Amniotic stem cell (primary cell): ENCODE measurements around the gene FNDC3B.

Source experiments
- DNase-seq: peaks from one replicate; lab custom pipeline; 2025; lab: John Stamatoyannopoulos, UW

FNDC3B gene

DNA sequence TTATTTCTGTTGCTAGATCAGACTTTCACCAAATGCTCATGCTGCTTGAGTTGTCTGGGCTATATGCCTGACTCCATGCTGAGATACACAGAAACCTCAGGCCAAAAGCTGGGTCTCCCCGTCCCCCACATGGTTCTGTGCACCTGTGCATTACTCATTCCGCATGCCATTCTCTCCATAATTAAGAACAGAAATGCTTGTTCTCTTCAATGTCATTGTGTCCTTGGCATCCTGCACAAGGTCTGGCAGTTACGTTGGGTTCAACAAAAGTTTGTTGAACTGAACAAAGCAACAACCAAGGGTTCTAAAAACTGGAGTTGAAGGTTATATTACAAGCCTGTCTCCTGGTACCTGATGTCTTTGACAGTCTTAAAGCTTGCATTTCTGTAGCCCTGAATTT is 177.5 kb downstream of the FNDC3B start:
- no peak for DNase-seq

DNA sequence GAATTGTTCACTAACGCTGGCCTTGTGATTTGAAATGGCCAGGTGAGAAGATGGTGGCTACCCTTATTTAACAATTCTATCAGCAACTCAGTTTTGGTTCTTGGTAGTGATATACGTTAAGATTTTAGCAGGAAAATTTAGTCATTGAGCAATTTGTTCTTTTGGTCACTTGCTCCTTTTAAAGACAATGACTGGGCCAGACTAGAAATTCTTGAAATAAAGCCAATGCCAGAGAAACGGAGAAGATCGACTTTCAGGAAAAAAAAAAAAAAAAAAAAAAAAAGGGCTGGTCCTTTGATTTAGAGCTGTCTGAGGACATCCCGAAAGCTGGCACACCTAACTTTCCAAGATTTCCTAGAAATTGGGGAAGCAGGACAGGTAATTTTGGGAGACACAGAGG is 178.5 kb downstream of the FNDC3B start:
- DNase-seq = no peak

DNA sequence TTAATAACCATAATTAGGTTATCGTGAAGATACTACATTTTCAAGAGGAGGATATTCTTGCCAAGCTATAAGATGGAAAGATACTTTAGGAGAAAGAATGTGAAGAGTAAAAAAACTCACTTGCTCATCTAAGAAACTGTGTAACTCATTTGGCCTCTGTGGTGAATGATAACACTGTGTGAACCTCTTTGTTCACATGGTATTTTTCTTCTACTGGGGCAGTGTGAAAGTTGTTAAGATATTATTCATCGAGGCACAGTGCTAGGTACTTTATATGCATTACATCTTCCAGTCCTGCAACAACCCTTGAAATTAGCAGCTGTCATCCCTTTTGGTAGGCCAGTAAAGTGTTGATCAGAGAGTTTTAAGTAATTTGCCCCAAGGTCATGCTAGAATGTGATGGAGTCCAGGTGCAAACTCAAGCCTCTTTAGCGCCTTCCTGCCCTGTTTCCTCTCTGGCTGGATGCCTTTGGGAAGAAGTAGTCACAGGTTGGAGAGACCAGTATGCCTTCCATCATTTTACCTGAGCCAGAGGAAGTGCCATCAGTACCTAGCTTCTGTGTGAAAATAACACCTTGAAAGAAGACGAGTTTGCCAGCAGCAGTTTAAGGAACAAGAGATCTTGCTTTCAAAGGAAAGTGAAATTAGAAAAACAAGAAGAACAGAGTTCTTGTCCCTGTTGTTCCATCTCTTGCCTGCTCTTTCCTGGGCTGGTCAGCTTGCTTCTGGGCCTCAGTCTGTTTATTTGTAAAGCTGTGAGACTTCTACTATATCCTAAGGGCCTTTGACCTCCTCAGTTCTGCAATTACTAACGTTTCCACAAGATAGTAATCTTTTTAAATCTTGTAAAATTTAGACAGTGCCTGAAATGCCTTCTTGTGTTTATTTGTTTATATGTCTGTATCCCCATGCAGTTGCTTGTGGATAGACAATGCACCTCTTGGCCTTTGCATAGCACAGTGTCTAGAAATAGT is 179.3 kb downstream of the FNDC3B start:
- DNase-seq = no peak

DNA sequence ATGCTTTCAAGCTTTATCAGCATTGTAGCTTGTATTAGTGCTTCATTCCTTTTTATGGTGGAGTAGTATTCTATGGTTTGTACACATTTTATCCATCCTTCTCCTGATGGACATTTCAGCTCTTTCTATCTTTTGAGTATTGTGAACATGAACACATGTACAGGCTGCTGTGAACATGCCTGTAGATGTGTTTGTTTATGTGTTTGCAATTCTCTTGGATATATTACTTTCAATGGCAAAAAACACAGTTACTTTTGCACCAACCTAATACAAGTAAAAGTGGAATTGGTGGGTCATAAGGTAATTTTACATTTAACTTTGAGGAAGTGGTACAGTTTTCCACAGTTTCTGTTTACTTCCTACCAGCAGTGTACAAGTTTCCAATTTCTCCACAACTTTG is 180.4 kb downstream of the FNDC3B start:
- no peak for DNase-seq

DNA sequence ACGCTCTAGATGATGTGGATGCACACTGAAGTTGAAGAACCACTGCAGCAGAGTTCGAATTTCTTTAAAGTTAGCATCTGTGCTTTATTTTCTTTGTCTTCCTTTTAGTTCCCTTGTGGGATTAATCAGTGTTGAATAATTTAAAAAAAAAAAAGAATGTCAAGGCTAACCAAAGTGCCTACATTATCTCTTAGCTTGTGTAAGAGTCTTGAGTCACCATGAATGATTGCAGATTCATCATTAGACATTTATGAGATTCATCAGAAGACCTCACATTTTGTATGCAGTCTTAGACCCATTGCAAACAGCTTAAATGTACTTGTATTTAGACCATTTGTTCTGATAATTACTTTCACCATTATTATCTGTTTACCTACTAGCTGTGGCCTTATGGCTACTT is 182.2 kb downstream of the FNDC3B start:
- DNase-seq = no peak

DNA sequence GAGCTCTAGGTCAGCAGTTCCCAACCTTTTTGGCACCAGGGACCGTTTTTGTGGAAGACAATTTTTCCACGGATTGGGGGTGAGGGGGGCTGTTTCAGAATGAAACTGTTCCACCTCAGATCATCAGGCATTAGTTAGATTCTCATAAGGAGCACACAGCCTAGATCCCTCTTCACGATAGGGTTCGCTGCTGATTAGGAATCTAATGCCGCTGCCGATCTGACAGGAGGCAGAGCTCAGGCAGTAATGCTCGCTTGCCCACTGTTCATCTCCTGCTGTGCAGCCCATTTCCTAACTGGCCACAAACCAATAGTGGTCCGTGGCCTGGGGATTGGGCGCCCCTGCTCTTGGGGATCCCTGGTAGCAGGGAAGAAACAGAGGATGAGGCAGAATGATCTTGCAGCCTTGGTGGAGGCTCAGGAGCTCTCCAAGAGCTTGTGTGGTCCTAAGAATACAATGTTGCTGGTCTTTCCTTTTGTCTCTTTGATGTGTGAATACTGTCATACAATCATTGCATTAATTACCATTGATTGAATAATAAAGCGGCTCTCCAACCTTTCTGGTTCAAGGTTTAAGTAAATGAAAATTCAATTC is 183.2 kb downstream of the FNDC3B start:
- DNase-seq = no peak

DNA sequence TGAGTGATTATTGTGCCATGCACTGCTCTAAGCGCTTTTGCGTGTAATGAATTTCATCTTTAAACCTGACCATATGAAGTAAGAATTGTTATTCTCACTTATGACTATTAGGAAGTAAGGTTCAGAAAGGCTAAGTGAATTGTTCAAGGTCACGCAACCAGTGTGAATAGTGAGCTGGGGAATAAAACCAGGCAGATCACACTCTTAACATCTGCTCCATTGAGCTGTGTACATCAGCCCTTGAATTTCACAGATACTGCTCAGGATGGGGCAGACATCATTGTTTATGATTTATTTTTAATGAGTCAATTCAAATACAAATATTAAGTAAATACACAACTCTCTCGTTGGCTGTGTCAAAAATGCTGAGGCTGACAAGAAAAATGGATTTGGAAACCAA is 184.5 kb downstream of the FNDC3B start:
- no peak for DNase-seq

DNA sequence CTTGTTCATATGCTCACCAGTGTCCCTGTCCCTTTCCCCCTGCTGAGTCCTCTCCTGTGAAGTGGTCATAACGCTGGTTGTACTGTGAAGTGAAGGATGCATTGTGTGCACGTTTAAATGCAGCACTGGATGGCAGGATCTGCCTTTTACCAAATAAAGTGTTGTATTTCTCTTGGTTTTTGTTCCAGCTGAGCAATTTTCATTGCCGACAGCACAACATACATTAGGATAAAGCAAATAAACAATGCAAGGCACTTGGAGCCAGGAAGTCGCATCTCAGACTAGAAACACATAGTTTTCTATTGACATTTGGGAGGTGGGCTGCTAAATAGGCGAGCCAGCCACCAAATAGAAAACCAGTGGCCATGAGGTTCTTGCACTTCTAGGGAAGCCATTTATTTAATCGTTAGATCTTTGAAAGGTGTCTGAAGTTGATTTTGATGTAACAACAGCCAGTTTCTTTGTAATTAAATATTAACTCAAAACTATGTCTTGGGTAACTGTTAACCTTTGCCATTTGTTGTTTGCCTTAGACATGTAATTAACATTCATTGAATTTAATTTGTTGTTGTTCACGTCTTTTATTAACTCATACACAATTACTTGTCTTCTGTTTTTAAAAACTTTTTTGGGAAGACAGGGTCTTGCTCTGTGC is 185.3 kb downstream of the FNDC3B start:
- DNase-seq = no peak

DNA sequence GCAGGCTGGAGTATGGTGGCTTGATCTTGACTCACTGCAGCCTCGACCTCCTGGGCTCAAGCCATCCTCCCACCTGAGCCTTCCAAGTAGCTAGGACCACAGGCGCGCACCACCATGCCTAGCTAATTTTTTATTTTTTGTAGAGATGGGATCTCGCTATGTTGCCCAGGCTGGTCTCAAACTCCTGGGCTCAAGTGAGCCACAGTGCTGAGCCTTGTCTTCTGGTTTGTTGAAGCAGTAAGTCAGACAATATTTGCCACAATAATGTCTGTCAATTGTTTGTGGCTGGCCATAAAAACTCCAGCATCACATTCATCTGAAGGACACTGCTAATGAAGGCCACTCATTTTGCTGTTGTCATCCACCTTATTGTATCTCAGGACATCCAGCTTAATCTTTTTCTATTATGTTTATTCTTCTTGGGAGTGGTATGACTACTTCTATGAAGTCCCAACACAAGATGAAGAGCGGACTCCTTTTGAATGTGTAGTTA is 185.9 kb downstream of the FNDC3B start:
- no peak for DNase-seq

DNA sequence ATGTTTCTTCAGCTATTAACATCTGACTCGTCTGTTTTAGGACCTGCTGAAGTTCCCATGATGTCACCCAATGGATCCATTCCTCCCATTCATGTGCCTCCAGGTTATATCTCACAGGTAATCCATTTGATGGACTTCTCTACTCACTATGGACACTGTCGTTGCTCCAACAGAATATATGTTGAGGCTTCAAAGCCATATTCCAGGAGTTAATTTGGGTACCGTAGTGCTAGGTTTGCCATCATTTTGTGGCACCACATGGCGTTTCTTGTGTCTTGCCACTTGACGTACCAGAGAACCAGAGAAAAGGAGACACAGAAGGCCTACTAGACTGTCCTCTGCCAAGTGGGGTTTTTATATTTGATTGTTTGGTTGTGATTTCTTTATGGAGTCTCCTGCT is 187.5 kb downstream of the FNDC3B start:
- no peak for DNase-seq

DNA sequence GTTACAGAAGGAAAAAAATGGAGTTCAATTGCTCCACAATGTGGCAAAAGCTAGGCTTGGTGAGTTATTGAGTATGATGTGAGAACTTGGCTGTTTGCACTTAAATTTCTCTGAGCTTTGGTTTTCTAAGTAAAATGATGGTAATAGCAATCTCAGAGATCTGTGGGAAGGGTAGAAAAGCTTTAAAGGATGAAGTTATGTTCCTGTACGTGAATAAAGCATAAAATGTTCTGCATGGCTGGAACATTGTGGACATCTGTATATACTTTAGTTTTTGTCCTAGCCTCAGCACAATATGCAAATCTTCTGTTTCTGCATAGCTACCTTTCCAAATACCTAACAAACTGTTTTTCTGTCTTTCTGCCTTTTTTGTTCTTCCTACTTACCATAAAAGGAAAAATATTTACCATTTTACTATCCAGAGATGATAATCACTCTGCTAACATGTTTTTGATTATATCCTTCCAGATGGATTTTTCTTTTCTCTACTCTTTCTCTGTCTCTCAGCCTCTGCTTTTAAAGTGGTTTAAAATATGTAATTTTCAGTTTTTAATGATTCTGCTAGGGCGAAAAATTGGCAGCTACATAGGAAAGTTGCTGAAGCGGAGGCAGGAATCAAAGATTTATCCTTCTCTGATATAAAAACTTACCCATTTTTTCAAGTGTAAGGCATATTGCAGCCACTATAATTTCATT is 188.1 kb downstream of the FNDC3B start:
- no peak for DNase-seq

DNA sequence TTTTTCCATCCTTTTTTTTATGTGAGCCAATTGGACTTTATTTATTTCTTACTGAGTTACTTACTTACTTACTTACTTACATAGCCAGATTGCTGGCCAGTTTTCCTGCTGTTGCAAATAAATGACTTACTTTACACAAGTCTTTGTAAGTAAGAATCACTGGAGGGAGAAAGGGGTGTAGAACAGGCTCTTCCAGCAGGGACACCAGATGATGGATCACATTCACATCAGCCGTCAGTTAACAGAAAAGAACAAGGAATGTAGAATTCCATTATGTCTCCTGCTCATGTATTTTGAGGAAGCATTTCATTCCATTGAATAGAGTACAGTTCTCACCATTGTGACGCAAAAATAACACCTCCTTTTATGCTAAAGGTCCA is 188.6 kb downstream of the FNDC3B start:
- DNase-seq = no peak

DNA sequence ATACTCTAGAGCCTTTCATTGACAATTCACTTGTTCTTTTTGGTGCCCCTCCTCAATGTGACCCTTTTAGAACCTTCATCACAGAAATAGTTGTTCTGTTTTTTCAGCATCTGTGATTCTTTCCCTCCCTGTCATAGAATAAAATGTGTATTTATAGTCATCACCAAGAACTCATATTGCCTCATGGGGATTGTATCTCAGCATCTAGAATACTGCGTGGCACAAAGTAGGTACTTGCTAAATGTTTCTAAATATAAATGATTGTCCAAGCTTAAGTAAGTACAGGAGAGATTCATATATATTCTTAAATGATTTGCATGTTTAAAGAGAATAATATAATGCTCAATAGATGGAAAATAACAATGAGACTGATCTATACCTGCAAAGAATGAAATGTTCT is 190.1 kb downstream of the FNDC3B start:
- DNase-seq = no peak

DNA sequence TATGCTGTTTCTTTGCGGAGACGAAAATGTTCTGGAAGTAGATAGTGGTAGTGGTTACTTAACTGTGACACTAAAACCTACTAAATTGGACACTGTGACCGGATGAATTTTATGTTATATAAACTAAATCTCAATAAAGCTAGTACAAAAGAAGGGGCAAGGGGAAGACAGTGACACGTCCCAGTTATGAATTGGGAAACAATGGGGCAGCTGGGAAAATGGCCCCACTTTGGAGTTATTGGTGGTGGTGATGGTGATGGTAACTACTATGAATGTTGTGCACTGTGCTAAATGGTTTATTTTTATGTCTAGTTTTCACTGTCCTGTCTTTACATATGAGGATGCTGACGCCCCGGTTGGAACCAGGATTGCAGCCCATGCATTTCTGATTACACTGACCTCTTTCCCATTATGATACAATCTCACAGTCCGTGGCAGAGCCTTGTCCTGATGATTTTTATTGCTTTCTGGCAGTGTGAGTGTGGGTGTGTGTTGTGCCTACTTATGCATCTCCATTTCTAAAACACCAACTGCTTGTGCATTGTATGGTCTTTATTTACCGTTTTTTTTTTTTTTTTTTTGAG is 192.0 kb downstream of the FNDC3B start:
- no peak for DNase-seq

DNA sequence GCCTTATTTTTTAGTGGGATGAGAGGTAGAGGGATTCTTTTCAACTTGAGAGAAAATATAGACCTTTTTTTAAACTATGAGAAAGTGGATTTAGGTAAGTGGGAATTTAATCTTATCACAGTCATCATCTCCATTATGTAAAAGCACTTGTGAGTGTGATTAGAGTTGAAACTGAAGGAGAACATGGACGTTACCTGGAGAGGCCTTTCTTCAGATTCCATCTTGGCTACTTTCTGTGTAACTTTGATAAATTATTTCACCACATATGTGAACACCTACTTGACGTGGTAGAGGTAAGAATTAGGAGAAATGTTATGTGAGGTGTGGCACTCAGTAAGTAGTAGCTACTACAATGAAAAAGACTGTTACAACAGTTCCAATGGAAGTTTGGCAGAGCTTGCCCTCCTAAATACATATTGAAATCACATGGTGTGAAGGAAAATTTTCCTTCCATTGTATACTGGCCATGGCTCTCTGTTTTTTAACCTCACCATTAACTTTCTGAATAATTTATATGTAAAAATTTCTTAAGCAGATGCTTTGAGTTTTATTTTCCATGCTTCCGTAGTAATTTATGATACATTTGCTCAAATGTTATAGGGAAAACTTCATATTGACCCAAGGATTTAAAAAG is 193.3 kb downstream of the FNDC3B start:
- no peak for DNase-seq

DNA sequence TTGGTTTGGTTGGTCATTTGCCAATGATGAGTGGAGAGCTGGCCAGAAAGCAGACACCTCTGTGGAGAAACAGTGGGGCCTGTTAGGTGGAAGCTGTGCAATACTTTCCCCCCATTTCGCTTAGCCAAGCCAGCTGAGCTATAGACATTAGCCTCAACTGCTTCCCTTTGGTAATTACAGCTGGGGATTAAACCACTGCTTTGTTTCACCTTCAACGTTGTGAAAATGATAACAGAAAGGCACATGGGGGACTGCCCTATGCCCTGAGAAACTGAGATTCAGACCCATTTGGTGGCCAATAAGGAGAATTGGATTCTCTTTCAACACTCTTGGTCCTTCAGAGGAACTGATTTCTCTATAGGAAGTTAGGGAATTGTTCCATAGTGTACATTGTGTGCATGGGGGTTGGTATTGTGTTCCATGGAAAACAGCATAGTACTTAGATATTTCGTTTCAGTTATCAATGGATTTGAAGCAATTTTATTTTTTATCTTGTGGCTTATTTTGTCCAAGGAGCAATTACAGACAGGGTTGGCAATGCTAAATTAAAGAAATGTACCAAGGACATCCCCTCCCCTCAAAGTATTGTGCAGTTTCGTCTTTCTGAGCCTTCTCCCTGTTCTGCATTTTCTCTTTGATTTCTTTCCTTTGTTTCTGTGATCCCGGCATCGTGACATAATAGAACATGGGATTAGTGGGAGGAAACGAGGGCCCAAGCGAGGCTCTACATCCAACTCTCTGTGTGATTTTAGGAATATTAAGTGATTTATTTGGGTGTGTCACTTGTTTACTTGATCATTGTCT is 194.3 kb downstream of the FNDC3B start:
- DNase-seq = no peak

DNA sequence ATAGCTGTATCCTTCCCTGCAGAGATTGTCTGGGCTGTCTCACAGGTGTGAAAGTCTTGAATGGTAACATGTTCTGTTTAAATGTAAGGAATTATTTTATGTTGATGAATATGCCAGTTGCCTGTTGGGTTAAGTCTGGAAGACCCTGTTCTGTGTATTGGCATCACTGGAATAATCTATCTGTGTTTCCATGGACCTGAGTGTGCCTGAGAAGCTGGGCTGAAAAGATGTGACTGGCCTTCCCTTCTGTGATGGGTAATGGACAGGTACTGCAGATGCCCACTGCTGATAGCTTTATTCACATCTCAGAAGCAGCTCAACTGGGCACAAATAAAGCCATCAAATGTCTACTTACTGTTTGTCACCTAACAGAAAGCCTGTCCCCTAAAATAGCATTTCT is 196.3 kb downstream of the FNDC3B start:
- DNase-seq = no peak

DNA sequence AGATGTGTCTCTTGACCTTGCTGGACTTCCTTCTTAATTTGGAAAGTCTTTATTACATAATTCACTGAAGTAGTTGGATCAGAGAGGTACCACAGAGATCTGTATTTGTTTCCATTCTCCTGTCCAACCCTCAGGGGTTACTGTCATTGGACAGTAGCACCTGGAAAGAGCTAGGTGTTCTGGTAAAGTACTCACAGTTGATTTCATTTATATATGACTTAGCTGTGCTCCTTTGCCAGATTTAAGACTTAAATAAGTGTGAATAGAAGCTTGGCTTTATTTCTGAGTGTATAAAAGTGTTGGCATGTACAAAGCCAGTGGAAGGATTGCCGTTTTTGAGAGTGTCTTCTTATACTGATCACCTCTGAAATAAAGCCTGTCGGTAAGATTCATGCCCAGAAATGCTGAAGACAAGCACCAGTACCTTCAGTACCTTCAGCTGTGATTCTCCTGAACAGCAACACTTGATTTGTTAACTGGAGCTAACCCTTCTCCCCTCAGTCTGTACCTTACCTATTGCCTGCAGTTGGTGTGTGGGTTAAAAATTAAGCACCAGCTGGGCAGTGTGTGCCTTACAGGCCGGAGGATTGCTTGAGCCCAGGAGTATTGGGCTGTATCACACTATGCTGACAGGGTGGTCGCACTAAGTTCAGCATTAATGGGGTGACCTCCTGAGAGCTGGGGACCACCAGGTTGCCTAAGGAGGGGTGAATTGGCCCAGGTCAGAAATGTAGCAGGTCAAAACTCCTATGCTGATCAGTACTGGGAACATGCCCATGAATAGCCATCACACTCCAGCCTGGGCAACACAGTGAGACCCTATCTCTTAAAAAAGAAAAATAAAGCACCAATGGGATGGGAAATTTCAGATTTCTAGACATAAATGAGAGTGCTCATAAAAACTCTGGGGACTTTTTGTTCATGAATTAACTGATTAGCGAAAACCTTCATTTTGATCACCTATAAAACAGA is 197.7 kb downstream of the FNDC3B start:
- no peak for DNase-seq

DNA sequence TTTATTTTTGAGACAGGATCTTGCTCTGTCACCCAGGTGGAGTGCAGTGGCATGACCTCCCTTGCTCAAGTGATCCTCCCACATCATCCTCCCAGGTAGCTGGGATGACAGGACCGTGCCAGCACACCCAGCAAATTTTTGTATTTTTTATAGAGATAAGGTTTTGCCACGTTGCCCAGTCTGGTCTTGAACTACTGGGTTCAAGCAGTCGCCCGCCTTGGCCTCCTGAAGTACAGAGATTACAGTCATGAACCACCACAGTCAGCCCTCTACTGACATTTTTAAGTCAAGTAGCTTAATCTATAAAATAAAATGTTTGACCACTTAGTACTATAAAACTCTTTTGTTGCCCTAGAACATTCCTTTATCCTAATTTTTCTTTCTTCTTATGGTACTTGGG is 198.8 kb downstream of the FNDC3B start:
- DNase-seq = no peak
